GM21576 (cell line): ENCODE measurements around the gene ZNF484.
"Not testable (repeated sequence)": the region's sequence is repeated elsewhere in the genome, so short reads cannot be mapped to it uniquely, and the experiment has no call there.

Experiments used
- ATAC-seq: cut with Tn5 transposase; IDR thresholded peaks from one replicate; pipeline ENCODE4 v1.9.1; 2021; ENCODE audit warnings: mild to moderate bottlenecking, moderate library complexity; ENCODE audit not compliant: unreplicated experiment

ZNF484 gene

GRCh38 chr9:92864152-92864551 lies 13.7 kb downstream of the ZNF484 start:
- ATAC-seq: no peak

GRCh38 chr9:92860867-92861266 lies 17.0 kb downstream of the ZNF484 start:
- ATAC-seq: no peak

GRCh38 chr9:92857236-92857635 lies 20.6 kb downstream of the ZNF484 start:
- no peak for ATAC-seq

- no peak for ATAC-seq
Observed at GRCh38 chr9:92853716-92854115, 24.1 kb downstream of the ZNF484 start.

- no peak for ATAC-seq
Observed at GRCh38 chr9:92850898-92851297, 26.9 kb downstream of the ZNF484 start.

- not testable (repeated sequence) for ATAC-seq
Observed at GRCh38 chr9:92848740-92849139, 29.1 kb downstream of the ZNF484 start.

- ATAC-seq: no peak
Observed at GRCh38 chr9:92846662-92847145, 31.1 kb downstream of the ZNF484 start.

GRCh38 chr9:92838411-92838810 lies 39.4 kb downstream of the ZNF484 start:
- not testable (repeated sequence) for ATAC-seq

GRCh38 chr9:92837191-92837590 lies 40.6 kb downstream of the ZNF484 start:
- no peak for ATAC-seq

- ATAC-seq: no peak
Observed at GRCh38 chr9:92829420-92829819, 48.4 kb downstream of the ZNF484 start.

- not testable (repeated sequence) for ATAC-seq
Observed at GRCh38 chr9:92825065-92825464, 52.8 kb downstream of the ZNF484 start.

GRCh38 chr9:92820964-92821363 lies 56.9 kb downstream of the ZNF484 start:
- no peak for ATAC-seq

- ATAC-seq: not testable (repeated sequence)
Observed at GRCh38 chr9:92819898-92820297, 57.9 kb downstream of the ZNF484 start.

GRCh38 chr9:92809629-92810326 lies 68.1 kb downstream of the ZNF484 start:
- ATAC-seq: not testable (repeated sequence)

- no peak for ATAC-seq
Observed at GRCh38 chr9:92808726-92809451, 68.9 kb downstream of the ZNF484 start.

GRCh38 chr9:92807757-92808725 lies 69.8 kb downstream of the ZNF484 start:
- no peak for ATAC-seq

GRCh38 chr9:92807031-92807756 lies 70.6 kb downstream of the ZNF484 start:
- ATAC-seq: no peak

- ATAC-seq: no peak
Observed at GRCh38 chr9:92804727-92805126, 73.1 kb downstream of the ZNF484 start.

GRCh38 chr9:92798358-92798757 lies 79.5 kb downstream of the ZNF484 start:
- no peak for ATAC-seq

- ATAC-seq: not testable (repeated sequence)
Observed at GRCh38 chr9:92796337-92796804, 81.5 kb downstream of the ZNF484 start.
